ENCODE measurements around the gene ZNF25.

DNA sequence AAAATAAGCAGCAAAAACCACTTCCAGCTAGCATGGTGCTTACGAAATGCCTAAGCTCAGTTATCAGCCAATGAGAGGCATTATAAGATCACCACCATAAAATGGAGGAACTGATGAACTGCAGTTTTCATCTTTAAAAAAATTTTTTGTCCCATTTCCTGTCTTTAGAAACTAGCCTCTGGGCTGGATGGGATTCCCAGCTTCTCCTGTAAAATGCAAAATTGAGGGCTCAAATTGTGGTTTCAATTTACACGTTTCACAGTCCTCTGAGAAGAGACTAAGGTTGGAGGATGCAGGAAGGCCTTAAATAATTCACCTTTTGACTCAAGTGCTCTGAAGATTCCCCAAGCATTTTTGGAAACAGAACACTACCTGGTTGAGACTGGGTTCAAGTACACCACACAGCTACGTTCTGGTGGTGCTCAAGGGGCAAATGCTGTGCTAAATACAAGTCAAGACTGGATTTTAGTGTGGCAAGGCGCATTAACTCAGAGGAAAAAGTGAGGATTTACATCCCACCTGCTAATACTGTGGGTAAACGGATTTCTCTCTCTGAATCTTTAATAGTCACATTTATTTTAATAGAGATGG, 951 bp downstream of the ZNF25 start:
- no peak for TF ChIP-seq EZH2 (IDR thresholded peaks at IDR 0.05; ENCODE audit: low read depth)
- TF ChIP-seq, protein P1, sequence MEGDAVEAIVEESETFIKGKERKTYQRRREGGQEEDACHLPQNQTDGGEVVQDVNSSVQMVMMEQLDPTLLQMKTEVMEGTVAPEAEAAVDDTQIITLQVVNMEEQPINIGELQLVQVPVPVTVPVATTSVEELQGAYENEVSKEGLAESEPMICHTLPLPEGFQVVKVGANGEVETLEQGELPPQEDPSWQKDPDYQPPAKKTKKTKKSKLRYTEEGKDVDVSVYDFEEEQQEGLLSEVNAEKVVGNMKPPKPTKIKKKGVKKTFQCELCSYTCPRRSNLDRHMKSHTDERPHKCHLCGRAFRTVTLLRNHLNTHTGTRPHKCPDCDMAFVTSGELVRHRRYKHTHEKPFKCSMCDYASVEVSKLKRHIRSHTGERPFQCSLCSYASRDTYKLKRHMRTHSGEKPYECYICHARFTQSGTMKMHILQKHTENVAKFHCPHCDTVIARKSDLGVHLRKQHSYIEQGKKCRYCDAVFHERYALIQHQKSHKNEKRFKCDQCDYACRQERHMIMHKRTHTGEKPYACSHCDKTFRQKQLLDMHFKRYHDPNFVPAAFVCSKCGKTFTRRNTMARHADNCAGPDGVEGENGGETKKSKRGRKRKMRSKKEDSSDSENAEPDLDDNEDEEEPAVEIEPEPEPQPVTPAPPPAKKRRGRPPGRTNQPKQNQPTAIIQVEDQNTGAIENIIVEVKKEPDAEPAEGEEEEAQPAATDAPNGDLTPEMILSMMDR (conservative IDR thresholded peaks at IDR 0.05) = no peak

Measured in PC-9 (cell line).